SK-N-MC (cell line): ENCODE measurements around the gene GUCD1.

Source experiments
- EZH2 ChIP-seq: fragments of 200-600 bp; sonication (generic); IDR thresholded peaks from one replicate; pipeline ENCODE4 v1.6.1; 2017; ENCODE audit warnings: antibody characterized with exemption
- POLR2AphosphoS5 ChIP-seq: IDR thresholded peaks from 2 replicates; pipeline ENCODE4 v1.6.1; 2012; ENCODE audit warnings: mild to moderate bottlenecking, low read depth, low read length, borderline replicate concordance

DNA sequence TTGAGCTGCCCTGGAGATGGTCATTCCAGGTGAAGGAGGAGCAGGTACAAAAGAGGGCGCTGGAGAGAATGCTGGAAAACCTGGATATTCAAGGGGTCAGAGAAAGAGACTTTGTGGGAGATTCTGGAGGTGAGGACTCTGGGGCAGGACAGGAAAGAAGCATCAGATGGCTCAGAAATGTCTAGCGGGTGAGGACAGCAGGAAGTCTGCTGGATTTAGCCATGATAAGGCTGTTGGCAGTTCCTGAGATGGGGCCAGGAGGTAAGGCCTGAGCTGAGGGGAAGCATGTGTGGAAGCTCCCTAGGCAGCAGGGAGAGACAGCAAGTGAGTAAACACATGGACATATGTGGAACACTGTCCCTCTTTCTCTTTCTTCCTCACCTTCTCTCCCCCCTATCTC lies 58.3 kb downstream of the GUCD1 start:
- no peak for TF ChIP-seq EZH2
- no peak for TF ChIP-seq POLR2AphosphoS5
